Activated B cell treated with CpG ODN at 0.5 μM for 24 hours (primary cell): ENCODE measurements around the gene KMT2A. TPM values are rescaled to one million over a fixed set of nuclear protein-coding genes. Genes with fewer than 3 reads are reported as not detected.

Source experiments
- ATAC-seq: fragments of 200-7000 bp; cut with Tn5 transposase; one replicate; pipeline ENCODE4 v1.10.0; 2021; ENCODE audit warnings: low read depth, mild to moderate bottlenecking, moderate library complexity
- CTCF ChIA-PET: fragments of 350-600 bp; sonication (Branson Sonifier 250); formaldehyde crosslinking; loops from one replicate; lab custom pipeline; 2021; ENCODE audit warnings: antibody characterized with exemption; lab: Charles Lee
- POLR2A ChIA-PET: fragments of 350-600 bp; sonication (Branson Sonifier 250); formaldehyde crosslinking; loops from one replicate; lab custom pipeline; 2021; ENCODE audit warnings: antibody characterized with exemption; lab: Charles Lee
- DNase-seq: peaks from one replicate; pipeline ENCODE4 v3.0.0; 2022
- H3K27ac Mint-ChIP-seq: one replicate; pipeline ENCODE4 v1.8.0; 2020; ENCODE audit warnings: mixed read lengths
- H3K27me3 Mint-ChIP-seq: one replicate; pipeline ENCODE4 v1.8.0; 2021; ENCODE audit warnings: mixed read lengths
- H3K36me3 Mint-ChIP-seq: one replicate; pipeline ENCODE4 v1.8.0; 2021; ENCODE audit warnings: low read depth, mixed read lengths
- H3K4me1 Mint-ChIP-seq: one replicate; pipeline ENCODE4 v1.8.0; 2021; ENCODE audit warnings: mixed read lengths
- H3K4me3 Mint-ChIP-seq: one replicate; pipeline ENCODE4 v1.8.0; 2020; ENCODE audit warnings: mild to moderate bottlenecking, mixed read lengths
- H3K9me3 Mint-ChIP-seq: one replicate; pipeline ENCODE4 v1.8.0; 2020; ENCODE audit warnings: mixed read lengths
- intact Hi-C: fragments of 100-400 bp; cut with micrococcal nuclease; formaldehyde crosslinking; loops from one replicate; pipeline ENCODE4 v1.15.1; 2024
- total RNA-seq: library from RNA; stranded (reverse); gene quantifications from 2 replicates; pipeline ENCODE4 v1.2.3, GENCODE V29; 2022
- TF ChIP-seq, protein P1 (sequence below): fragments of 200-600 bp; IDR thresholded peaks from one replicate; pipeline ENCODE4 v1.8.0; 2022; ENCODE audit warnings: antibody characterized with exemption, mild to moderate bottlenecking

The KMT2A gene
- 104 and 117 TPM in 2 replicates for total RNA-seq

DNA sequence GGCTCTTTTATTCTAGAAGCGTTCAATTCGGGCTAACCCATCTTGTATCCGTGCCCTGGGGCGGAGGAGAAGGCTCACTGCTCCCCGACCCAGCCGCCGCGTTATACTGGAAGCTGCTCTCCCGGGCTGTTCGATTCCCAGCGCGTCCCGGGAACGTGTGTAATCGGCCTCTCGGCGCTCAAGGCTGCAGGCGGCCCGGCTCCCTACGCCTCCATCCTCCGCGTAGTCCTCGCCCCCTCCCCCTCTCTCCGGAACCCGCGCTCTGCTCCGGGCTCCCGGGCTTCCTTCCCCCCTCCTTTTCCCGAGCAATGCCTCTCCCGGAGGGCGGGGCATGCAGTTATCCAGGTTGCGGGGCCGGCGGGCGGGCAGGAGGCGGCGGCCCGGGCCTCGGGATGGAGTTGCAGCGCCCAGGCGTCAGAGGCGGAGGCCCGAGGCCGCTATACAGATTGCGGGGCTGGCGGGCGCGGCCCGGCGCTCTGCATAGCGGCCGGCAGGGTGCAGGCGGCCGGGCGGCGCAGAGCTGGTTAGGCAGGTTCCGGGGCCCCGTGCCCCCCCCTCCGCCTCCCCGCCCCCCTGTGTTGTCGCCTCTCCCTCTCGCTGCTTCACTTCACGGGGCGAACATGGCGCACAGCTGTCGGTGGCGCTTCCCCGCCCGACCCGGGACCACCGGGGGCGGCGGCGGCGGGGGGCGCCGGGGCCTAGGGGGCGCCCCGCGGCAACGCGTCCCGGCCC lies at the start of gene KMT2A:
KMT2A (plus strand) TSS at position 600 of the 732 bp plus-strand sequence; CDS start at position 621, 21 bp downstream.
- CTCF ChIA-PET, result interaction anchor here (1.0 to 1.1 kb wide), 2 partner anchors 34 to 52 kb away, joined by 3 to 5 read pairs; partner anchors contain the start of gene ATP5MG
- POLR2A ChIA-PET, result interaction anchor here (0.6 to 3.0 kb wide), 21 partner anchors 8 to 771 kb away, joined by 3 to 30 read pairs (median 5); partner anchors contain the start of genes ARCN1, ATP5MG, TRAPPC4 and UBE4A
- Mint-ChIP-seq H3K4me1 (peaks cover 37% of the 10 kb centered on the region), H3K27me3 (no peaks in the 10 kb centered on the region), H3K36me3 (peaks cover 26% of the 10 kb centered on the region), H3K27ac (peak within 1 kb of the TSS; percentile 94), H3K9me3 (no peaks in the 10 kb centered on the region), H3K4me3 (peak within 1 kb of the TSS; percentile 94)
- ATAC-seq (peak; percentile 65), DNase-seq (peak; percentile 99)
- intact Hi-C loops, result loop anchor here (1.0 to 10.0 kb wide), 6 partner anchors 35 to 1201 kb away; partner anchors contain the start of genes ARCN1, ATP5MG, CBL and DDX6
- TF ChIP-seq, protein P1, sequence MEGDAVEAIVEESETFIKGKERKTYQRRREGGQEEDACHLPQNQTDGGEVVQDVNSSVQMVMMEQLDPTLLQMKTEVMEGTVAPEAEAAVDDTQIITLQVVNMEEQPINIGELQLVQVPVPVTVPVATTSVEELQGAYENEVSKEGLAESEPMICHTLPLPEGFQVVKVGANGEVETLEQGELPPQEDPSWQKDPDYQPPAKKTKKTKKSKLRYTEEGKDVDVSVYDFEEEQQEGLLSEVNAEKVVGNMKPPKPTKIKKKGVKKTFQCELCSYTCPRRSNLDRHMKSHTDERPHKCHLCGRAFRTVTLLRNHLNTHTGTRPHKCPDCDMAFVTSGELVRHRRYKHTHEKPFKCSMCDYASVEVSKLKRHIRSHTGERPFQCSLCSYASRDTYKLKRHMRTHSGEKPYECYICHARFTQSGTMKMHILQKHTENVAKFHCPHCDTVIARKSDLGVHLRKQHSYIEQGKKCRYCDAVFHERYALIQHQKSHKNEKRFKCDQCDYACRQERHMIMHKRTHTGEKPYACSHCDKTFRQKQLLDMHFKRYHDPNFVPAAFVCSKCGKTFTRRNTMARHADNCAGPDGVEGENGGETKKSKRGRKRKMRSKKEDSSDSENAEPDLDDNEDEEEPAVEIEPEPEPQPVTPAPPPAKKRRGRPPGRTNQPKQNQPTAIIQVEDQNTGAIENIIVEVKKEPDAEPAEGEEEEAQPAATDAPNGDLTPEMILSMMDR, result no peak

DNA sequence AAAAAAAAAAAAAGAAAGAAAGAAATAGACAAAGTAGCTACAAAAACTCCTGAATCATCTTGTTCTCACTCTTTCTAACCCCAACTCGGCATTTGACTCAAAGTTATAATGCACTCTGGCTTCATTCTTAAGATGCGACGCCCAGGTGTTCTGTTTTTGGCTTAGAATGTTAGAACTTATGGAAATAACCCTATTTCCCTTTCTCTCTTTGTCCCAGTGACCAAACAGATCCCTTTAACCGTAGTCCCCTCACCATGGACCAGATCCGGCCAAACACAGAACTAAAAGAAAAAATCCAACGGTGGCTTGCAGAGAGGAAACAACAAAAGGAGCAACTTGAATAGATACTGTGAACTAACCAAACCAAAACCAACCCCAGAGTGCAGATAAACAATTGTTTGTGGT lies 40.2 kb upstream of the KMT2A start:
- ATAC-seq, result no peak
- no peak overlapping the region for H3K4me3 Mint-ChIP-seq
- ChIA-PET CTCF (no interaction called here), POLR2A (no interaction called here)
- H3K27me3 Mint-ChIP-seq, result no peaks in the 10 kb centered on the region
- no peaks in the 10 kb centered on the region for H3K9me3 Mint-ChIP-seq
- intact Hi-C loops, result no loop called here
- H3K27ac Mint-ChIP-seq, result no peak overlapping the region
- H3K36me3 Mint-ChIP-seq, result peaks cover 40% of the 10 kb centered on the region
- TF ChIP-seq, protein P1, result no peak
- no peak for DNase-seq
- H3K4me1 Mint-ChIP-seq, result peaks cover 25% of the 10 kb centered on the region

DNA sequence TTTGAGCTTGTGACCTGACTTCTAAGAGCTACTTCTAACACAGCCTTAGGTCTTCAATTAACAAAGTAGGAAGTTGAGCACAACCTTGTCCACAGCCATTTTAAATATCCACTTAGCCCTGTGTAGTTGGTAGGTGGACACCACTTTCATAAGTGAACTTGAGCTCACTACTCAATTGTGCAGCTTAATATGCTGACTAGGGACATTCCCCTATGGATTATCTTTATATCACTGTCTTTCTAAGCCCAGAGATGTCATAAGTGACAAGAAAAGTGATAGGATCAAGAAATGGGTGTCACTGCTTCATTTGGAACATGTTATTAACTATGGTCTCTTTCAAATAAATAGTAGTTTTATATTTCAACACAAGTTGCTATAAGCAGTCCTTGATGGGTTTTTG lies 38.8 kb upstream of the KMT2A start:
- ChIA-PET CTCF (interaction anchor here (1.2 kb wide), 1 partner anchor 91 kb away, joined by 3 read pairs; no protein-coding TSS in a partner anchor), POLR2A (interaction anchor here (1.6 kb wide), 1 partner anchor 38 kb away, joined by 8 read pairs; the partner anchor contains the start of gene KMT2A)
- H3K4me3 Mint-ChIP-seq, result no peak overlapping the region
- H3K36me3 Mint-ChIP-seq, result peaks cover 46% of the 10 kb centered on the region
- TF ChIP-seq, protein P1, result no peak
- H3K27ac Mint-ChIP-seq, result no peak overlapping the region
- DNase-seq (no peak), ATAC-seq (no peak)
- H3K4me1 Mint-ChIP-seq, result peaks cover 36% of the 10 kb centered on the region
- intact Hi-C loops, result no loop called here
- H3K9me3 Mint-ChIP-seq, result no peaks in the 10 kb centered on the region
- H3K27me3 Mint-ChIP-seq, result no peaks in the 10 kb centered on the region

DNA sequence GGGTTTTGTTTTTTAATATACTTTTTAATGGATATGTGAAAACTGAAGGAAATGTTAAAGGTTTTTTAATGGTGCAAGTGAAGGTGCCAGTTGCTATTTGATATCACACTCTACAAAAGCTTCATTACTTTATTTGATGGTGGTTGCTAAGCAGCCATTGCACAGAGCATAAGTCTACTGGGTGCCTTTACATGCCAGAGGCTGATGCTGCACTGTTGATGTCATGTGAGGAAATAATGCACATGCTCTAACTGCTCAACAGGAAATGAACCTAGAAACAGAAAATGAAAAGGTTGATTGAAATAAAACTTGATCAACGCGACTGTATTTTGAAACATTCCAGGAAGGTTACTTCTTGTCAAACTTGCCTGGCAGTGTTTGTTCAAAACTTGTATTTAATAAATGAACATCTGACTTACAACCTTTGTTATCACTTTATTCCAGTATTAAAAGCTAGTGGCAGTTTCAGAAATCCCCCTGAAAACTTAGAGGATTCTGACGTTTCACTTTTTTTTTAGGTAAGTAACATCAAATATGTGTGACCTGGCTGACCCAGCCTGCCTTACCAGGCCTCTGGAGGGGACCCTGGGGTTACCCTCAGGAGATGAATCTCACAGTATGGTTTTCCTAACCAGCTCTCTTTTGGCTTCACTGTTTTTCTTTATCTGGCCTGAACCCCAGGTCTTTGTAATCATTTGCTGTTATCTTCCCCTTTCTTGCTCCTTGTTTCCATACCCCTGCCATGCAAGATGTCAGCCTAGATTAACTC lies 37.3 kb upstream of the KMT2A start:
- intact Hi-C loops, result no loop called here
- ChIA-PET CTCF (interaction anchor here (1.9 kb wide), 1 partner anchor 89 kb away, joined by 12 read pairs; no protein-coding TSS in a partner anchor), POLR2A (interaction anchor here (1.6 kb wide), 1 partner anchor 37 kb away, joined by 8 read pairs; the partner anchor contains the start of gene KMT2A)
- peak overlapping the region; percentile 100 for H3K27ac Mint-ChIP-seq
- no peaks in the 10 kb centered on the region for H3K27me3 Mint-ChIP-seq
- H3K36me3 Mint-ChIP-seq, result peaks cover 33% of the 10 kb centered on the region
- TF ChIP-seq, protein P1, result no peak
- ATAC-seq, result peak; percentile 28
- H3K4me3 Mint-ChIP-seq, result peak overlapping the region; percentile 97
- no peak for DNase-seq
- H3K4me1 Mint-ChIP-seq, result peaks cover 43% of the 10 kb centered on the region
- no peaks in the 10 kb centered on the region for H3K9me3 Mint-ChIP-seq
